ENCODE results near the gene PPIL4.

PPIL4 gene

DNA sequence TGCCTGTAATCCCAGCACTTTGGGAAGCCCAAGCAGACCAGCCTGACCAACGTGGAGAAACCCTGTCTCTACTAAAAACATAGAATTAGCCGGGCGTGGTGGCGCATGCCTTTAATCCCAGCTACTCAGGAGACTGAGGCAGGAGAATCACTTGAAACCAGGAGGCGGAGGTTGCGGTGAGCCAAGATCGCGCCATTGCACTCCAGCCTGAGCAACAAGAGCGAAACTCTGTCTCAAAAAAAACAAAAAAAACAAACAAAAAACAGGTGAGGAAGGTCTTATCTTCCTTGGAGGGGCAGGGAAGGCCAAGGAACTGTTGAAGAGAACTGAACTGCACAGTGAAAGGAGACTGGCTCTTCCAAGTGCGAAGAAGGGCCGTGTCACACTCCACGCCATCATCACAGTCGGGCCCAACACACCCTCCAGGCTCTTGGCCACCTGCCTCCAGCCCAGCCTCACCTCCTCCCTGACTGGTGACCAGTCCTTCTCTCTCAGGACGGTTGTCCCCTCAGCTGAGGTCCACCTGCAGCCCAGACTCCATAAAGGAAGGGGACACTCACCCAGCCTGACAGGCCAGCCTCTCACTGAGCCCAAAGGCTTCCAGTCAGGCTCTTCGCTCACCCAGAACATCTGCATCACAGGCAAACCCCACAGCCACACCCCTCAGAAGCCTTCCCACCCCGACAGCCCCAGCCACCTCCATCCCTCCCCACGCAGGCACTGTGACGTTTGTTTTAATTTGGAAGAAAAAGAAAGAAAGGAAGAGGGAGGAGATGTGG lies 65.2 kb downstream of the PPIL4 start:
- TF ChIP-seq CTCF (IDR thresholded peaks at IDR 0.05; ENCODE audit: insufficient read depth, low read length, poor library complexity, severe bottlenecking) = no peak
- no peaks in the 10 kb centered on the region for H3K36me3 ChIP-seq (ENCODE audit: control insufficient read depth, insufficient read depth, low read length)
- DNase-seq (ENCODE audit: extremely low read depth, insufficient read length) = peak; percentile 71
- peak overlapping the region; percentile 76 for H3K4me3 ChIP-seq (replicated peaks; ENCODE audit: low read depth, low read length)
- H3K27me3 ChIP-seq (replicated peaks; ENCODE audit: control insufficient read depth, insufficient read depth, low read length) = no peaks in the 10 kb centered on the region

- H3K36me3 ChIP-seq (ENCODE audit: control insufficient read depth, insufficient read depth, low read length) = no peaks in the 10 kb centered on the region; the same call in 1 of the 2 replicates
- no peak for DNase-seq (ENCODE audit: extremely low read depth, insufficient read length)
- H3K27me3 ChIP-seq (replicated peaks; ENCODE audit: control insufficient read depth, insufficient read depth, low read length) = no peaks in the 10 kb centered on the region
- peak overlapping the region; percentile 24; the same call in 1 of the 2 replicates for H3K4me3 ChIP-seq (replicated peaks; ENCODE audit: low read depth, low read length)
- no peak for TF ChIP-seq CTCF (IDR thresholded peaks at IDR 0.05; ENCODE audit: insufficient read depth, low read length, poor library complexity, severe bottlenecking)
Measured at GRCh38 chr6:149478631-149479314, 67.1 kb downstream of the PPIL4 start.

GRCh38 chr6:149477544-149477943 lies 68.3 kb downstream of the PPIL4 start:
- DNase-seq (ENCODE audit: extremely low read depth, insufficient read length) = no peak
- TF ChIP-seq CTCF (IDR thresholded peaks at IDR 0.05; ENCODE audit: insufficient read depth, low read length, poor library complexity, severe bottlenecking) = no peak
- Histone ChIP-seq H3K4me3 (replicated peaks; ENCODE audit: low read depth, low read length) (no peak overlapping the region), H3K27me3 (replicated peaks; ENCODE audit: control insufficient read depth, insufficient read depth, low read length) (no peaks in the 10 kb centered on the region), H3K36me3 (ENCODE audit: control insufficient read depth, insufficient read depth, low read length) (no peaks in the 10 kb centered on the region; the same call in 1 of the 2 replicates)

GRCh38 chr6:149476789-149477455 lies 68.9 kb downstream of the PPIL4 start:
- no peak overlapping the region for H3K4me3 ChIP-seq (replicated peaks; ENCODE audit: low read depth, low read length)
- DNase-seq (ENCODE audit: extremely low read depth, insufficient read length) = no peak
- TF ChIP-seq CTCF (IDR thresholded peaks at IDR 0.05; ENCODE audit: insufficient read depth, low read length, poor library complexity, severe bottlenecking) = no peak

GRCh38 chr6:149474108-149474935 lies 71.5 kb downstream of the PPIL4 start:
- peak; percentile 59 for DNase-seq (ENCODE audit: extremely low read depth, insufficient read length)
- H3K27me3 ChIP-seq (replicated peaks; ENCODE audit: control insufficient read depth, insufficient read depth, low read length) = no peaks in the 10 kb centered on the region
- H3K4me3 ChIP-seq (replicated peaks; ENCODE audit: low read depth, low read length) = 0 out of 2 replicates have a peak overlapping the region, but pooled peaks have one; percentile 9
- no peak for TF ChIP-seq CTCF (IDR thresholded peaks at IDR 0.05; ENCODE audit: insufficient read depth, low read length, poor library complexity, severe bottlenecking)
- H3K36me3 ChIP-seq (ENCODE audit: control insufficient read depth, insufficient read depth, low read length) = peaks cover 2% of the 10 kb centered on the region

More at GRCh38 chr6:149476789-149477455, 68.9 kb downstream of the PPIL4 start:
- H3K36me3 ChIP-seq (ENCODE audit: control insufficient read depth, insufficient read depth, low read length) = no peaks in the 10 kb centered on the region; the same call in 1 of the 2 replicates
- H3K27me3 ChIP-seq (replicated peaks; ENCODE audit: control insufficient read depth, insufficient read depth, low read length) = no peaks in the 10 kb centered on the region

All from GM06990 (cell line).